HK-2 (cell line): ENCODE measurements around the gene HJV.

Experiments
- DNase-seq: peaks from one replicate; pipeline ENCODE4 v3.0.0-alpha.2; 2018; ENCODE audit not compliant: unreplicated experiment

HJV gene

DNA sequence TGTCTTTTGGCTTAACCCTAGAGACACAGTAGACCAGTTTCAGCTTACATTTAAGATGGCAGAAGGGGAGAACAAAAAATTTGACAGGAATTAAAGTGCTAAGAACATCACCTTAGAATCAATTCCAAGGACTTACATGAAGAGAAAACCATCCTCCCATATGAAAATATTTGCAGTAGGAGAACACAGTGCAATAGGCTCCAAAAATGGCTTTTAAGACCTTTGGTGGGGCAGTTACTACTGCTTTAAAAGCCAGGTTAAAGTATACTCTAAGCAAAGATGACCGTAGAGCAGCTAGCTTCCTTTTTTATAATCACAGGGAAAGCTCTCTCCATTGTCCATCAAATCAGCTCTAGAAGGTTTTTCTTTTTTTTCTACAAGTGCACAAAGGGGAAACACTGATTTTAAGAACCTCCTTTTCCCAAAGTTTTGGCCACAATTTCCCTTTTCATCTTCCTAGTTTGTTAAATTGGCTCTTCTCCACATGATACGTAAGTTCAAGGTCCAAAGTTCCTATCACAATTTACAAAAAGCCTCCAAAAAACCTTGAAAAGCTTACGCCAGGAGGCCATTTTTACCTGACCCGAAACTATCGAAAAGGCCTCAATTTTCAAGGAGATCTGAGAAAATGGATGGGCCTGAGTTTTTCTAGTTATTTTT, 28.4 kb downstream of the HJV start:
- DNase-seq, result no peak

- DNase-seq, result no peak
Measured at GRCh38 chr1:145992502-145992936, 29.0 kb downstream of the HJV start.

DNA sequence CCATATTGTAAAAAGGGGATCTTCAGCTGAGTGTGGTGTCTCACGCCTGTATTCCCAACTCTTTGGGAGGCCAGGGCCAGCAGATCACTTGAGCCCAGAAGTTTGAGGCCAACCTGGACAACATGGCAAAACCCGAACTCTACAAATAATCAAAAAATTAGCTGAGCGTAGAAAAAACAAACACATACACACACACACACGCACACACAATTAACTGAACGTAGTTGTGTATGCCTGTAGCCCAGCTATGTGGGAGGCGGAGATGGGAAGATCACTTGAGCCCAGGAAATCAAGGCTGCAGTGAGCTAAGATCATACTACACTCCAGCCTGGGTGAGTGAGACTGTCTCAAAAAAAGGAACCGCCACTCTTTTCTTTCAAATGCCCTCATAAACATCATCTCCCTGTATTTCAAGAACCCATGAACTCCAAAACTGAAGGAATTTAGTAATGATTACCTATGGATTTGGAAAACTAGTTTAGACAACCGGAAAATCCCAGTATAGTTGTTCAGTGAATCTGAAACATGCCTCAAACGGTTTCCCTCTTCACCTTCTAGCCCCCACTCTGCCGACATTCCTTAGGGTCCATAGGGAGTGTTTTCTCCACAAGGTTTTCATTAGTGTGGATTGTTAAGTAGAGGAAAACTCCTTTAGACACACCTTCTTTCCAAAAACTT, 29.7 kb downstream of the HJV start:
- DNase-seq, result no peak

- DNase-seq, result no peak
Measured at GRCh38 chr1:145990249-145990855, 31.2 kb downstream of the HJV start.

DNA sequence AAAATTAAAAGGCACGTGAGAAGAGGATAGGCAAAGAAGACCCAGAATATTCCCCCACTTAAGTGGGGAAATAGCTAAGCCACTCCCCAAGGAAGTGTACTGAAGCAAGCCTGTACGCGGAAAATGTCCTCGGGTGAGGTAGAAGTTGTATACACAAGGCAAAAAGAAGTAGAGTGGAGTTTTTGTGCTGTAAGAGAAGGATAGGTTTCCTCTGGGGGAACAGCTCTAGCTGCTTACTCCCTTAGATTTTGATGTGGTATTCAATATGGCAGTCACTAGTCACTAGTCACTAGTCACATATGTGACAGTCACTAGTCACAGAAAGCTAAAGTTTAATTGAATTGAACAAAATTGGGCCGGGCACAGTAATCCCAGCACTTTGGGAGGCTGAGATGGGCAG, 32.8 kb downstream of the HJV start:
- DNase-seq, result no peak

DNA sequence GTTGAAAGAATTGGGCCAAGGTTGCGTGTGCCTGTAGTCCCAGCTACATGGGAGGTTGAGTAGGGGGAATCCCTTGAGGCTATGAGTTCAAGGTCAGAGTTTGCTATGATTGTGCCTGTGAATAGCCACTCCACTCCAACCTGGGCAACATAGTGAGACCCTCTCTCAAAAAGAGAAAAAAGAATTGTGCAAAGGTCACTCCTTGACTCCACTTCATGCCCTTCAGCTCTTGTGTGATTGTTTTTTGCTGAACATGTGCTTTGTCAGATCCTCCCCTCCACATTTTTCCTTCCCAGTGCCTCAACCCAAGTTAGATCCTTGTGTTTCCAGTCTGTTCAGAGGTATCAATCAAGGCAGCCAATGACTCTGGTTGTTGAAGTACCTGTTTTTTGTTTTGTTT, 33.6 kb downstream of the HJV start:
- no peak for DNase-seq

- DNase-seq, result no peak
Measured at GRCh38 chr1:145986551-145986950, 35.0 kb downstream of the HJV start.

DNA sequence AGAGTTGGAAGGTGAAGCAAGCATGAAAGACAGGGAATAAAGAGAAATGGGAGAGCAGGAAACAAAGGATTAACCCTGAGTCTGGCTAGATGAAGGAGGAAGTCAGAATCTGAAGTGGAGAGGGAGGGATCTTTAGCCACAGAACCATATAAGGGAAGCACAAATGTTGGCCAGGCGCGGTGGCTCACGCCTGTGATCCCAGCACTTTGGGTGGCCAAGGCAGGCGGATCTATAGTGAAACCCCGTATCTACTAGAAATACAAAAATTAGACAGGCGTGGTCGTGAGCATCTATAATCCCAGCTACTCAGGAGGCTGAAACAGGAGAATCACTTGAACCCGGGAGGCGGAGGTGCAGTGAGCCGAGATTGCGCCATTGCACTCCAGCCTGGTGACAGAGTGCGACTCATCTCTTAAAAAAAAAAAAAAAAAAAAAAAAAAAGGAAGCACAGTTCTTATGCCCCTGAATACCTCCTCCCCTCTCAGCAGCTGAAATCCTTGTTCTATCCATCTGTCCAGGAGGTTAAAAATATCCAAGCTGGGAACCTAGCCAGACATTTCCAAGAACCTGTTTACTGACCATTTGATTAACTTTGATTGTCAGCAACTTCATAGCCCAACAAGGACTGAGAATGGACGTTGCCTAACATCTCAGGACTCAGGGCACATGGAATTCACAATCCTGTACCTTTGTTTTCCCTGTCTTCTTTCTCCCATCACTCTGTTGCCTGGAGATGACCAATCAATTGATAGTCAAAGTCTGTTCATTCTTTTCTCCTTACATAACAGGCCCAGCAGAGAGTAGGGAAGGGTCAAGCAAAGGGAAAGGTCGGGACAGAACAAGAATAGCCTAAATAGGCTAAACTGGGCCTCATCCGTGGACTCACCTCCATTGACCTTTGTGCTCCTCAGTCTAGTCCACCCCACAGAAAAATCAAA, 35.8 kb downstream of the HJV start:
- peak; percentile 58 for DNase-seq

GRCh38 chr1:145985129-145985501, 36.4 kb downstream of the HJV start:
- no peak for DNase-seq

- no peak for DNase-seq
Measured at GRCh38 chr1:145983960-145984830, 37.3 kb downstream of the HJV start.

- no peak for DNase-seq
Measured at GRCh38 chr1:145983206-145983675, 38.3 kb downstream of the HJV start.

DNA sequence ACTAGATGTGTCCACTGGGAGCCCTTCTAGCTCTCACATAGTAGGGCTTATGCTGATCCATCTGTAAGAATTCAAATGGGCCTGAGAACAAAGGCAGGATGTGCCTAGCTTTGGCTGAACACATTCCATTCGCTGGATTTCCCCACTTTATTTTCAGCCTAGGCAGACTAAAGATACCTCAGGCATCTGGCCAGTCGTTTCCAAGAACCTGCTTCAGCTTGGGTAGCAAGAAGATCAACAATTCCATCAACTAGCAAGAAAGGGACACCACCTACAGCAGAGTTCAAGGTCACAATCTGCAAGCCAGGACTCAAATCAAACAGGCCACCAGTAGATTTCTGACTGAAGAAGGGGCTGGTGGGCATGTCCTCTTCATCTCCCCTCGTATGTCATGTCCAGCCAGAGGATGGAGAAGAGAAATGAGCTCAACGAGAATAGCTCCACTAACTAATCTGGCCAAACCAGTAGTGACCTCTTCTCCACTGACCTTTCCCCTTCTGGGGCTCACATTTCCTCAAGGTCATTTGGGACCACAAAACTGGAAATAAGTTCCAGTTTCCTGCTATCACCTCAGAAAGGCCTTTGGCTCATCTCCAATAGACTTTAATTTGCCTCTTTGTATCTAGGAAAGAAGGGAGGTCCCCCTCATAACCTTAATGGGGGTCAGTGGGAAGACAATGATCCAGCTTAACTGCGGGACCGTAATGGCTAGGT, 39.4 kb downstream of the HJV start:
- no peak for DNase-seq

- no peak for DNase-seq
Measured at GRCh38 chr1:145980457-145980994, 41.0 kb downstream of the HJV start.

GRCh38 chr1:145979746-145980456, 41.6 kb downstream of the HJV start:
- DNase-seq, result no peak

GRCh38 chr1:145978854-145979745, 42.4 kb downstream of the HJV start:
- peak; percentile 91 for DNase-seq

- DNase-seq, result no peak
Measured at GRCh38 chr1:145978471-145978853, 43.1 kb downstream of the HJV start.

GRCh38 chr1:145977486-145978470, 43.8 kb downstream of the HJV start:
- peak; percentile 50 for DNase-seq
